Stimulated activated CD4-positive, alpha-beta T cell treated with anti-CD3 and anti-CD28 coated beads, TNF-alpha, amount 100 ng/mL, for 48 hours (primary cell): ENCODE data around the gene SULT4A1.
"Not testable (repeated sequence)": the region's sequence is repeated elsewhere in the genome, so short reads cannot be mapped to it uniquely, and the experiment has no call there.

Experiments
- DNase-seq, 3 donors: peaks; one replicate each; pipeline ENCODE4 v3.0.0-alpha.2; 2020; ENCODE audit warnings: low read depth in 3 of 3

SULT4A1 gene

DNA sequence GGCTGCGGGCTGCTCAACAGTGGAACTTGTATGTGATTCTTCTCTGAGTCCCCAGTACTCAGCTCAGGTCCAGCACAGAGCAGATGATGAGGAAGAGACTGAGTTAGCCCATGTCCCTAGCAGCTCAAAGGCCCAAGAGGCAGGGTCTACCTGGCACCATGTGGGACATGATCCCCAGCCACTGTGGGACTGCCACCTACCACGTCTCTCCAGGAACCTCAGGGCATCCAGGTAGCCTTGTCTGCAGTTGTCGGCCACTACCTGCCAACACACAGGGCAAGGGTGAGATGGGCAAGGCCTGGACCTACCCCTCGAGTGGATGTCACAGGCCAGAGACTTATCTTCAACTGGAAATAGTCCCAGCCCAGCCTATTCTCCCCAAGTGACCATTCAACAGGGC lies 25.1 kb upstream of the SULT4A1 start:
- no peak for DNase-seq

GRCh38 chr22:43886231-43886630 lies 23.9 kb upstream of the SULT4A1 start:
- DNase-seq: no peak

GRCh38 chr22:43885786-43886185 lies 23.5 kb upstream of the SULT4A1 start:
- no peak for DNase-seq

DNA sequence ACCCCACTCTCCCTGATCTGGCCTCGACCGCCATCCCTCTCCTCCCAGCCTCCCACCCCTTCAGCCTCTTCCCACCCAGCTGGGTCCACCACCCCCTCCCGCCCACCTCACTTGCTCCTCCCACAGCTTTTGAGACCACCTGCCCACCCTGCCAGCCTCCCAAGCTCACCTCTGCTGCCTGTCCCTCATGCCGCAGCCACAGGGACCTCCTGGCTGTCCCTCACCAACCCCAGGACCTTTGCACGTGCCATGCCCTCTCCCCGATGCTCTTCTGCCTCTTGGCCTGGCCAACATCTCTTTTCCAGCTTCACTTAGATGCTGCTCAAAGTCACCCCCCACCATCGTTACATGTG lies 23.0 kb upstream of the SULT4A1 start:
- no peak for DNase-seq

GRCh38 chr22:43884600-43885318 lies 22.4 kb upstream of the SULT4A1 start:
- peak; percentile 28 to 55 (median 29) for DNase-seq

DNA sequence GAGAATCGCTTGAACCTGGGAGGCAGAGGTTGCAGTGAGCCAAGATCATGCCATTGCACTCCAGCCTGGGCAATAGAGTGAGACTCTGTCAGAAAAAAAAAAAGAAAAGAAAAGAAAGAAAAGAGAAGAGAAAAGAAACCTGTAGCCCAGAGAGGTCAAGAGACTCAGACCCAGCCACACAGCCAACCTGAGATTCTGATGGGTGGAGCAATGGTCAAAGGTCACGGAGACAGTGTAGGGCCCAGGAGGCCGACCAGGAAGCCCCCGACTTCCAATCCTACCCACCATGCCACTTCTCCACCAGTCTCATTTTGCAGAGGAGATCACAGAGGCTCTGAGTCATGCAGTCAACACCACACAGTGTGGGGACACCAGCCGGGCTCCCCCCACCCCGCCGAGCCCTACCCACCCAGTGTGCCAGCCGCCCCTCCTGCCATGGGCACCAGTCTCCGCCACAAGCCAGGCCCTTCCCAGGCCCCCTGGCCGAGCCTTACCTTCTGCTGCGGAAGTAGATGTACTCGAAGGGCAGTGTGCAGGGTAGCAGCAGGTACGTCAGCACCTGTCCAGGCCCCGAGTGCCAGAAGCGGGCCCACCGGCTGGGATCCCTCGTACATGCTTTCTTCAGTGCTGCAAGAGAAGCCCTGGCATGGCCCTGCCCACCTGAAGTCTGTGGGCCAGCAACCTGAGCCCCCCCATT lies 21.6 kb upstream of the SULT4A1 start:
- DNase-seq: no peak

DNA sequence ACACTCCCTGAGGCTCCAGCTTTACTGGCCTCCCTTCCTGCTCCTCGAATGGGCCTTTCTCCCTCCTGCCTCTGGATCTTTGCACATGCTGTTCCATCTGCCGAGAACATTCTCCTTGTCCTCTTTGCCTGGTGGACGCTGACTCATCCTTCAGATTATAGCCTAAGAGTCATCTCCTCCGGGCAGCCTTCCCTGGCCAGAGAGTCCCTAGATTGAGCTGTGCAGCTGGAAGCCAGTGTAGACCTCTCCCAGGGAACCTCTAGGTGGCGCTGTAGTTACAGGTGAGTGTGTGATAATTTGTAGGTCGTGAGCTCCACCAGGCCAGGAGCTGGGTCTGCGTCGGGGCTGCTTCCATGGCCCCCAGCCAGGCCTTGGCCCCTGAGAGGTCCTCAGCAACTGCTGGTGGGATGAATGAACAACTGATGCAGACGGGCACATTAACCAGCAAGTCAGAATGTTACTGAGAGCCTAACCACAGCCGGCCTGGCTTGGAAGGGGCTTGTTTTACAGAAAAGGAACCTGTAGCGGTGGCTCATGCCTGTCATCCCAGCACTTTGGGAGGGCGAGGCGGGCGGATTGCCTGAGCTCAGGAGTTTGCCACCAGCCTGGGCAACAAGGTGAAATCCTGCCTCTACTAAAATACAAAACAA lies 20.8 kb upstream of the SULT4A1 start:
- peak; percentile 16 to 67 (median 19) for DNase-seq

DNA sequence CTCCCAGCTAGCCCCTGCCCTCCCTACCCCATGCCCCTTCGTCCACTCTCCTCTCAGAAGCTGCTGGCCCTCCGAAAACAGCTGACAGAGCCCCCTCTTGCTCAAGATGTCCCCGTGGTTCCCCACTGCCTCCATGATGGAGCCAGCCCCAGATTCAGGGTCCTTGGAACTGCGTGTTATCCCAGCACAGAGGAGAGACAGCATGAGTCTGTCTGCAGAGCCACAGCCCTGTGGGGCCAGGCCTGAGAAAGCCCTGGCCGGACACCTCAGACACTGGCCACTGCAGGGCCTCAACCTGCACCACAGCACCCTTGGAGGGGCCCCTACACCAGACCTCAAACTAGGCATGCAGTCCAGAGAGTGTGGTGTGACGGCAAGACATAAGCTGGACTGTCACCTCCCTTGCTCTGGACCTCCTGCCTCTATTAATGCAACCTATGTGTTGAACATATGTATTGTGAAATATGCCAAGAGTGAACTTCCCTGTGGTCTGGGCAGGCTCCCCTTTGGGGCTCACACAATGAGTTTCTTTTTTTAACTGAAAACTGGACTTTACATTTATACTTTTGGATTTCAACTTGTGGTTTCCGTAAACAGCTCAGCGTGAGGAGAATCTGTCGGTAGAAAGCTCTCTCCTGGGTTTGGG lies 19.9 kb upstream of the SULT4A1 start:
- no peak for DNase-seq

DNA sequence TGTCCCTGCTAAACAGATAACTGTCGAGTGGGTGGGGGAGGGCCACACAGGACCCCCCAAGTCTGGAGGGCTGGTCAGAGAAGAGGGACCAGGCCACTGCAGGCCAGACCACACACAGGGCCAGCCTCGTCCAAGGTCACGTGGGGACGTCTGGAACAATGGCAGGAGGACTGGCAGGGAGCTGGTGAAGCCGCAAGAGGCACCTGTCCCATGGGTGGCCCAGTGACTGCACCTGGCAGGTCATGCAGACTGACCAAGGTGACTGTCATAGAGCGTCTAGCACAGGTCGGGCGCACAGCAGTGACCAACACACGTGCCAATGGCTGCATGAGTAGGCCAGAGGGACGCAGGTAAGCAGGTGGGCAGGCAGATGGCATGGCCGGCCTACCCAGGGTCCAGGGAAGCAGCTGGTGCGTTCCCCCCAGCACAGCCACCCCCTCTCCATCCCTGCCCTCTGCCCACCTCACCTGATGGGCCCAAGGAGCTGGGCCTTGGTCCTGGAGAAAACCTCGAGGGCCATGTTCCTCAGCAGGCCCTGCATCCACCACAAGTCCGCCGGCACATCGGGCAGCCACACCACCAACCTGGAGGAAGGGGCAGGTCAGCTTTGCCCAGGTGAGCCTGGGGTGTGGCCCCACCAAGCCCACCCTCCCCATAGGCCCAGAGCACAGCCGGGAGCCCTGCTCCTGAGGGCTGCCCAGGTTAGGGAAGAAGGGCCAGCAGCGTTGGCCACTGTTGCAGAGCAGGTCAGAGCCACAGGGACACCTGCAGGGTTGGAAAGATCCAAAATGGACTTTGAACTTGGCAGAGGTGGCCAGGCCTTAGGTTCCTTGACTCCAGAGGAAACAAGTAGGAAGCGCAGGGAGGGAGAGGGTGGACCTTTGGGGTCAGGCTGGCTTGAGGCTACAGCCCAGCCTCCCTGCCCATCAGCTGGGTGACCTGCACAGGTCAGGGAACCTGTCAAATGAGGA lies 19.1 kb upstream of the SULT4A1 start:
- DNase-seq: no peak

DNA sequence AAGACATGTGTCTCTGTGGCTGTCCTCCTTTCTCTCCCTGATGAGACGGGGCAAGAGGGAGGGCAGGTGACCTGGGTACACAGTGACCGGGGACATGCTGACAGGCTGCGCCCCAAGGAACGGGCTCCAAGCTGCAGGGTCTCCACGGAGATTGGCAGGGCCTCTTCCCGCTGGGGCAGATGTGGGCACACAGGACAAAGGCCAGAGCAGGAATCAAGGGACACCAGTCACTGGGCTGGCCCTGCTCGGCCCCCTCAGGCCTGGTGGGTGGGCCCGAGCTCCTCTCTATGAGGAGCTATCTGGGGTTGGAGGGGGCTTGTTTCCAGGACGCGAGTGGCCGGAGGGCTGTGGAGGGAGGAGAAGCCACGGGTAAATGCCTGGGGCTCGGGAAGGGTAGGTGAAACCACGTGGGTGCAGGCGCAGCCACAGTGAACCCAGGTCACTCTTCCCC lies 18.3 kb upstream of the SULT4A1 start:
- no peak for DNase-seq

GRCh38 chr22:43879901-43880540 lies 17.7 kb upstream of the SULT4A1 start:
- no peak for DNase-seq

- DNase-seq: no peak
These were observed 16.7 kb upstream of the SULT4A1 start for GRCh38 chr22:43878831-43879550.

- no peak for DNase-seq
These were observed 15.9 kb upstream of the SULT4A1 start for GRCh38 chr22:43878079-43878795.

GRCh38 chr22:43876866-43877509 lies 14.7 kb upstream of the SULT4A1 start:
- no peak for DNase-seq

DNA sequence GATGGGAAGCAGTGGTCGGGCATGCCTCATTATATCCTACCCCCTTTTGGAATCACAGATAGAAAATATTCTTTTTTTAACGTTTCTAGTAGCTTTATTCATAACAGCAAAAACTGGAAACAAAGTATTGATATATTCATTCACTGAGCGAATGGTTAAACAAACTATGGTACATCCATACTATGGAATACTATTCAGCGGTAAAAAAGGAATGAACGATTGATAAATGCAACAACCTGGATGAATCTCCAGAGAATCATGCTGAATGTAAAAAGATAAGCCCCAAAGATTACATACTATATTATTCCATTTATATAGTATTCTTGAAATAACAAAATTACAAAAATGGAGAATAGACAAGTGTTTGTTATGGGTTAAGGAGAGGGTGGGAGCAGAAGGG lies 7.5 kb upstream of the SULT4A1 start:
- no peak for DNase-seq

- DNase-seq: not testable (repeated sequence)
These were observed 6.7 kb upstream of the SULT4A1 start for GRCh38 chr22:43869001-43869400.

DNA sequence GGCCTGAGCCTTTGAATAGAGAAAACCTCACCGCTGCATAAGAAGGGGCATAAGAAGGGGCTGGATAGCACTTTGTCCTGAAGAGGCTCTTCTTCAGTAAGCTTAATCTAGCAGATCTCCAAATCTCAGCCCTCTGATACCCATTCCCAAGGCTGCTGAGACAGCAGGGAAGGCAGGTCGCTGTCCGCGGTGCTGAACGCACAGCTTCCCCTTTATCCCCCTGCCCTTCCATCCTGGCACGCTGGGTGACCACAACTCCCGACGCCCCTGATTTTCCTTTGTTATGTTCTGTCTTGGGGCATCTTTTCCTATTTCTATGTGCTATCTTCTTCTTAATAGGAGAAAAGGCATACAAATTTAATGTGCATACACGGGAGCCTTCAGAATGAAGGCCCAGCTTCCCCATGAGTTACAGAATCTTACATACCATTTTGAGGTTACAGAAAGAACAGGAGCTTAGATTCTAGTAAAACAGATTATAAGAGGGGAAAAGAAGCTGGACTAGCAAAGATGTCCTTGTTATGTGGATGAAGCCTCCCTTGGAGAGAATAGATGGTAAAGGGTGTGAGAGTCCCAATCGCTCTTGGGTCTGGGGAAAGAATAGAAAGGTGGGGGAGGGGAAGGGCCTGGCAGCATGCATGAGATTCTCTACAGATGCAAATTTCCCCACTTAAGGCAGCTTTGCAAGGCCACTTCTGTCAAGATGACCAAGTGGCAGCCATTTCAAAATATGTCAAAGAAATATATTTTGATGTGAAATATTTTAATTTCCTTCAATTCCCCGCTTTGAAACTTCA lies 5.7 kb upstream of the SULT4A1 start:
- DNase-seq: peak in 2 of 3 donors; percentile 9 to 10

GRCh38 chr22:43862882-43863202 lies 529 bp upstream of the SULT4A1 start:
- no peak for DNase-seq
